ENCODE results near the gene GNB4.

DNA sequence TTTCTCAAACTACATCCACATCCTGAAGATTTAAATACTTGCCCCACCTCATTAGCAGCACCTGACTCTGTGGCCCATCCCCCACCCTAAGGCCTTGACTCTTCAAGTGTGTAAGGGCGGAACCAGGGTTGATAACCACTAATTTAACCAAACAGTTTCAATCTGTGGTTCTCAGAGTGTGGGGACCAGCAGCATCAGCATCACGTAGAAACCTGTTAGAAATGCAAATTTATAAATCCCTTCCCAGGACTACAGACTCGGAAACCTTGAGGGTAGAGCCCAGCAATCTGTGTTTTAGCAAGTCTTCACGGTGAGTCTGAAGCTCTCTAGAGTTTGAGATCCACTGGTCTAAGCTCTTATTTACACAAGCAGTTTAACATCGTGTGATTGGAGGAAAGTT lies 12.4 kb downstream of the GNB4 start:
- TF ChIP-seq, protein P1, sequence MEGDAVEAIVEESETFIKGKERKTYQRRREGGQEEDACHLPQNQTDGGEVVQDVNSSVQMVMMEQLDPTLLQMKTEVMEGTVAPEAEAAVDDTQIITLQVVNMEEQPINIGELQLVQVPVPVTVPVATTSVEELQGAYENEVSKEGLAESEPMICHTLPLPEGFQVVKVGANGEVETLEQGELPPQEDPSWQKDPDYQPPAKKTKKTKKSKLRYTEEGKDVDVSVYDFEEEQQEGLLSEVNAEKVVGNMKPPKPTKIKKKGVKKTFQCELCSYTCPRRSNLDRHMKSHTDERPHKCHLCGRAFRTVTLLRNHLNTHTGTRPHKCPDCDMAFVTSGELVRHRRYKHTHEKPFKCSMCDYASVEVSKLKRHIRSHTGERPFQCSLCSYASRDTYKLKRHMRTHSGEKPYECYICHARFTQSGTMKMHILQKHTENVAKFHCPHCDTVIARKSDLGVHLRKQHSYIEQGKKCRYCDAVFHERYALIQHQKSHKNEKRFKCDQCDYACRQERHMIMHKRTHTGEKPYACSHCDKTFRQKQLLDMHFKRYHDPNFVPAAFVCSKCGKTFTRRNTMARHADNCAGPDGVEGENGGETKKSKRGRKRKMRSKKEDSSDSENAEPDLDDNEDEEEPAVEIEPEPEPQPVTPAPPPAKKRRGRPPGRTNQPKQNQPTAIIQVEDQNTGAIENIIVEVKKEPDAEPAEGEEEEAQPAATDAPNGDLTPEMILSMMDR (conservative IDR thresholded peaks at IDR 0.05), result no peak
- no peak for TF ChIP-seq EZH2 (IDR thresholded peaks at IDR 0.05; ENCODE audit: low read depth)
